Hematopoietic multipotent progenitor cell (in vitro differentiated cells): ENCODE data around the gene HINFP. TPM values are rescaled to one million over a fixed set of nuclear protein-coding genes. Genes with fewer than 3 reads are reported as not detected.
"Not testable (repeated sequence)": the region's sequence is repeated elsewhere in the genome, so short reads cannot be mapped to it uniquely, and the experiment has no call there.

Experiments used
- DNase-seq, 3 donors: peaks; one replicate each; pipeline ENCODE4 v3.0.0-alpha.2; 2011 to 2015; ENCODE audit warnings: low read depth in 2 of 3, low spot score in 2 of 3
- total RNA-seq: library from RNA; depleted of rRNA; stranded (reverse); fragments of >200 nt; gene quantifications from one replicate; pipeline ENCODE4 v1.2.3, GENCODE V29; 2012

The HINFP gene
- total RNA-seq, 1 donor, result 27.5 TPM

DNA sequence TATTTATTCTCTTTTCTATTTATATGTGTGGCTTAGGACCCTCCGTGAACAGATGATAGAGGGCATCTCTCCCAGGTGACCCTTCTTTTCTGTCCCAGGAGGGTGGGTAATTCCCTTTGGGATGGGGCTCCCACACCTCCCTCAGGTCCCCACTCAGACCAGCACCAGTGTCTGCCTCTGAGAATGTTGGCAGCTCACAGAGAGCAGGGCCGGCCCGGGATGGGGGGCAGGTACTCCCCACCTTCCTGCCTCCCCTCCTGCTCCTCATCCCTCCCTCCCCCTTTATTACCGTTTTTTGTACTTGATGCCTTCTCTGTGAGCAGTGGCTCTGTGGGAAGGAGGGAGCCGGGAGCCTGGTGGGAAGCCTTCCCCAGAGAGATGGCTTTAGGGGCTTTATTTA lies 4.8 kb upstream of the HINFP start:
- DNase-seq, result no peak

- DNase-seq, result no peak
These were observed 4.2 kb upstream of the HINFP start for GRCh38 chr11:119117004-119117706.

DNA sequence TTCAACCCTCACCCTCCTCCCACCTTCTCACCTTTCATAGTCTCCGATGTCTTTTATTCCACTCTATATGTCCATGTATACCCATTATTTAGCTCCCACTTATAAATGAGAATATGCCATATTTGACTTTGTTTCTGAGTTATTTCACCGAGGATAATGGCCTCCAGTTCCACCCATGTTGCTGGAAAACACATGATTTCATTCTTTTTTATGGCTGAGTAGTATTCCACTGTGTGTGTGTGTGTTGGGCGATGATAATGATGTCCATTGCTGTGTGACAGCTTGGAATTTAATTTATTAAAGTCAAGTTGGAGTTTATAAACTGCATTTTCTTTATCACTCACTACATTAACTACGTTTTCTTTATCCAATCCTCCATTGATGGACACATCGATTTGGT lies 3.2 kb upstream of the HINFP start:
- DNase-seq, result no peak

- DNase-seq, result no peak
These were observed 2.4 kb upstream of the HINFP start for GRCh38 chr11:119118946-119119345.

GRCh38 chr11:119120639-119121007 lies 757 bp upstream of the HINFP start:
- no peak for DNase-seq

DNA sequence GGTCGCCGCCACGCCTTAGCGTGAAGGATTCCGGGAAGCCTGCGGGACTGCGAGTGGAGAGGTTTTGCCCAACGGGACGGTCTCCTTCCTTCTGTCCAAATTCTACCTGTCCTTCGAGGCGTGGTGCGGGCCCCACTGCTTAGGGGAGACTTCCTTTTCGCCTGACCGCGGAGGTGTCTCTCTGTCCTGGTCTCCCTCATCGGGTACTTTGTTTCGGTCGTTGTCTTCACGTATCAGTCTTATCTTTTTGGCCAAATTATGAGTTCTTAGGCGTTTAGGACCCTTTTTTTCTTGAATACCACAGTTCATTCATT lies 388 bp downstream of the HINFP start:
- DNase-seq, result no peak

- DNase-seq, result no peak
These were observed 4.4 kb downstream of the HINFP start for GRCh38 chr11:119125821-119126220.

DNA sequence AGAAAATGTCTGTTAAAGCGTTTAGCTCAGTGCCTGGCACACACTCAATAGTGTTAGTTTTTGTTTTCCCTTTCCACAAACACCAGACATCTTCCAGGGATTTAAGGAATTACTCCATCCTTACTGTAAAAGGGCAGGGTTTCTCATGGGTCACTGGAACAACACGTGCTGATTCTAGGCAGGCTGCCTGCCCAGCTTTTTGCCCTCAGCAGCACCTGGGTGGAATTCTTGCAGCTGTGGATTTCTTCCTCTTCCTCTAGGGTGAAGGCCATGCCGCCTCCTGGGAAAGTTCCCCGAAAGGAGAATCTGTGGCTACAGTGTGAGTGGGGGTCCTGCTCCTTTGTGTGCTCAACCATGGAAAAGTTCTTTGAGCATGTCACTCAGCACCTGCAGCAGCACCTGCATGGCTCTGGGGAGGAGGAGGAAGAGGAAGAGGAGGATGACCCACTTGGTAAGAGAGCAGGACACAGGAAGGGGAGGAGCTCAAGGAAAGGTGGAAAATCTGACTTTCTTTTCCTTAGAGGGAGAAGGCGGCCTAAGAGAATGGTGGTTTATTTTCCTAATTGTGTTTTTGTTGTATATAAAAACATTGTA lies 5.4 kb downstream of the HINFP start:
- DNase-seq, result no peak

DNA sequence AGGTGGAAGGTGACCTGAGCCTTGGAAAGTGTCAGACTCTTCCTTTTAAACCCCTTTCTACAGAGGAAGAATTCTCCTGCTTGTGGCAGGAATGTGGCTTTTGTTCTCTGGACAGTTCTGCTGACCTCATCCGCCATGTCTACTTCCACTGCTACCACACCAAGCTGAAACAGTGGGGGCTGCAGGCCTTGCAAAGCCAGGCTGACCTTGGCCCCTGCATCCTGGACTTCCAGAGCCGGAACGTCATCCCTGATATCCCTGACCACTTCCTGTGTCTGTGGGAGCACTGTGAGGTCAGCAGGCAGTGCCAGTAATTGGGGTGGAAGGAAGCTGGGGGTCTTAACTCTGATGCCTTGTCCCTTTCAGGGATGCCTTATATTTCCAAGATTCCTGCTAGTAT lies 9.3 kb downstream of the HINFP start:
- no peak for DNase-seq

- DNase-seq, result peak in 1 of 3 donors; percentile 26
These were observed 13.1 kb downstream of the HINFP start for GRCh38 chr11:119134389-119134978.

- not testable (repeated sequence) for DNase-seq
These were observed 17.9 kb downstream of the HINFP start for GRCh38 chr11:119139276-119139675.

- DNase-seq, result peak in 2 of 3 donors; percentile 69 to 78
These were observed 23.6 kb downstream of the HINFP start for GRCh38 chr11:119144825-119145486.

GRCh38 chr11:119145551-119145950 lies 24.2 kb downstream of the HINFP start:
- DNase-seq, result no peak

DNA sequence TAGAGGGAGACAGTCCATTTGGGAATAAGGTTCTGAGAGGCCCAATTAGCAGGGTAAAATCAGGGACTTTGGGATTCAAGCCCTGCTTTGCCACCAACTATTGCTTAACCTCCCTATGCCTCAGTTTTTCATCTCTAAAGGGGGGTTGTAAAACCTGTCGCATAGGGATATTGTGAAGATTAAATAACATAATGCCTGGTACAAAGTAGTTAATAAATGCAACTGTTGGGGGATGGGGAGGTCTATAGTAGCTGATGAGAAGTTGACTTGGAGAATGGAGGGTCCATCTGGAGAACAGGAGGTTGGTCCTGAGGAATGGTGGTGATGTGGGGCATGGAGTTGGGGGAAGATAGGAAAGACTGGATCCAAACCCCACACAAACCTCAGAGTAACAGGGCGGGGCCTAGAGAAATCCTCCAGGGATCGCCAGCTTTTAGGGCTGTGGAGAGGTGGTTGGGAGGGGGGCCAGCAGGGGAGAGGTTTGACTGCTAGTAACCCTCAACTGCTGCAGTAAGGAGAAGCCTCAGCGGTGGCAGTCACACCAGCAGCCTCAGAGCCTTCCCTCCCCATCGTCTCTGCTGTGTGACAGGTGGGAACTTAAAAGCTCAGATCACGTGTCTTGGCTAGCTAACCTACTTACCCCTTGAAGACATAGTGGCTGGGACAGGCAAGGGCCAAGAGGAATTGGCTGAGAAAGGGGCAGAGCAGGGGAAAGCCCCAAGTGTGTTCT lies 26.4 kb downstream of the HINFP start:
- no peak for DNase-seq

GRCh38 chr11:119148720-119149017 lies 27.3 kb downstream of the HINFP start:
- DNase-seq, result no peak

- peak in 1 of 3 donors; percentile 28 for DNase-seq
These were observed 27.8 kb downstream of the HINFP start, which contains the start of gene ABCG4 for GRCh38 chr11:119149018-119149785. ABCG4 (plus strand) TSS chr11:119149052; CDS start chr11:119149966, 914 bp downstream.

GRCh38 chr11:119149786-119150275 lies 28.5 kb downstream of the HINFP start:
- DNase-seq, result no peak

- no peak for DNase-seq
These were observed 30.7 kb downstream of the HINFP start for GRCh38 chr11:119152043-119152442.

- DNase-seq, result no peak
These were observed 31.2 kb downstream of the HINFP start for GRCh38 chr11:119152604-119153003.

GRCh38 chr11:119153049-119153818 lies 31.9 kb downstream of the HINFP start:
- DNase-seq, result no peak
